Ishikawa (cell line): ENCODE data around the gene PTPRA.

Experiments
- CEBPB ChIP-seq: IDR thresholded peaks from 2 replicates; pipeline ENCODE4 v1.6.1; 2012
- EGR1 ChIP-seq: IDR thresholded peaks from 2 replicates; pipeline ENCODE4 v1.6.1; 2012
- EP300 ChIP-seq: IDR thresholded peaks from 2 replicates; pipeline ENCODE4 v1.6.1; 2012; ENCODE audit warnings: borderline replicate concordance
- RAD21 ChIP-seq: IDR thresholded peaks from 2 replicates; pipeline ENCODE4 v1.6.1; 2012; ENCODE audit warnings: low read depth
- TAF1 ChIP-seq: IDR thresholded peaks from 2 replicates; pipeline ENCODE4 v1.6.1; 2012; ENCODE audit warnings: low read depth, mild to moderate bottlenecking
- TEAD4 ChIP-seq: IDR thresholded peaks from 2 replicates; pipeline ENCODE4 v1.6.1; 2012
- ZBTB7A ChIP-seq: IDR thresholded peaks from 2 replicates; pipeline ENCODE4 v1.6.1; 2012; ENCODE audit warnings: low read depth
- TF ChIP-seq, protein P1 (sequence below): IDR thresholded peaks from 2 replicates; pipeline ENCODE4 v1.6.1; 2012
- TF ChIP-seq, protein P2 (sequence below): IDR thresholded peaks from 2 replicates; pipeline ENCODE4 v1.6.1; 2012; ENCODE audit warnings: low read depth, mild to moderate bottlenecking
- TF ChIP-seq, protein P3 (sequence below): IDR thresholded peaks from 2 replicates; pipeline ENCODE4 v1.6.1; 2012

DNA sequence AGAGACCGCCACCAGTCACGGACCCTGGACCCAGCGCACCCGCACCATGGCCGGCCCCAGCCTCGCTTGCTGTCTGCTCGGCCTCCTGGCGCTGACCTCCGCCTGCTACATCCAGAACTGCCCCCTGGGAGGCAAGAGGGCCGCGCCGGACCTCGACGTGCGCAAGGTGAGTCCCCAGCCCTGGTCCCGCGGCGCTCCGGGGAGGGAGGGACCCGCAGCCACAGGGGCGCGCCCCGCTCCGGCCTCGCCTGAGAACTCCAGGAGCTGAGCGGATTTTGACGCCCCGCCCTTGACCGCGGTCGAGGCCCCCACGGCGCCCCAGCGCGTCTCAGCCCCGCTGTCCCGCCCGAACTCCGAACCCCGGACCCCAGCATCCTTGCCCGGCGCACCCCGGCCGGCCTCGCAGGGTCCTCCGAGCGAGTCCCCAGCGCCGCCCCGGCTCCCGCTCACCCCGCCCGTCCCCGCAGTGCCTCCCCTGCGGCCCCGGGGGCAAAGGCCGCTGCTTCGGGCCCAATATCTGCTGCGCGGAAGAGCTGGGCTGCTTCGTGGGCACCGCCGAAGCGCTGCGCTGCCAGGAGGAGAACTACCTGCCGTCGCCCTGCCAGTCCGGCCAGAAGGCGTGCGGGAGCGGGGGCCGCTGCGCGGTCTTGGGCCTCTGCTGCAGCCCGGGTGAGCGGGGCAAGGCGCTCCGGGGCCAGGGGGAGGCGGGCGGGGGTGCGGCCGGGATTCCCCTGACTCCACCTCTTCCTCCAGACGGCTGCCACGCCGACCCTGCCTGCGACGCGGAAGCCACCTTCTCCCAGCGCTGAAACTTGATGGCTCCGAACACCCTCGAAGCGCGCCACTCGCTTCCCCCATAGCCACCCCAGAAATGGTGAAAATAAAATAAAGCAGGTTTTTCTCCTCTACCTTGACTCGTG, 198.6 kb downstream of the PTPRA start, which contains the start of gene OXT:
- no peak for TF ChIP-seq EP300
- TF ChIP-seq TEAD4 = no peak
- no peak for TF ChIP-seq CEBPB
- TF ChIP-seq, protein P1, sequence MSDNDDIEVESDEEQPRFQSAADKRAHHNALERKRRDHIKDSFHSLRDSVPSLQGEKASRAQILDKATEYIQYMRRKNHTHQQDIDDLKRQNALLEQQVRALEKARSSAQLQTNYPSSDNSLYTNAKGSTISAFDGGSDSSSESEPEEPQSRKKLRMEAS = no peak
- TF ChIP-seq, protein P2, sequence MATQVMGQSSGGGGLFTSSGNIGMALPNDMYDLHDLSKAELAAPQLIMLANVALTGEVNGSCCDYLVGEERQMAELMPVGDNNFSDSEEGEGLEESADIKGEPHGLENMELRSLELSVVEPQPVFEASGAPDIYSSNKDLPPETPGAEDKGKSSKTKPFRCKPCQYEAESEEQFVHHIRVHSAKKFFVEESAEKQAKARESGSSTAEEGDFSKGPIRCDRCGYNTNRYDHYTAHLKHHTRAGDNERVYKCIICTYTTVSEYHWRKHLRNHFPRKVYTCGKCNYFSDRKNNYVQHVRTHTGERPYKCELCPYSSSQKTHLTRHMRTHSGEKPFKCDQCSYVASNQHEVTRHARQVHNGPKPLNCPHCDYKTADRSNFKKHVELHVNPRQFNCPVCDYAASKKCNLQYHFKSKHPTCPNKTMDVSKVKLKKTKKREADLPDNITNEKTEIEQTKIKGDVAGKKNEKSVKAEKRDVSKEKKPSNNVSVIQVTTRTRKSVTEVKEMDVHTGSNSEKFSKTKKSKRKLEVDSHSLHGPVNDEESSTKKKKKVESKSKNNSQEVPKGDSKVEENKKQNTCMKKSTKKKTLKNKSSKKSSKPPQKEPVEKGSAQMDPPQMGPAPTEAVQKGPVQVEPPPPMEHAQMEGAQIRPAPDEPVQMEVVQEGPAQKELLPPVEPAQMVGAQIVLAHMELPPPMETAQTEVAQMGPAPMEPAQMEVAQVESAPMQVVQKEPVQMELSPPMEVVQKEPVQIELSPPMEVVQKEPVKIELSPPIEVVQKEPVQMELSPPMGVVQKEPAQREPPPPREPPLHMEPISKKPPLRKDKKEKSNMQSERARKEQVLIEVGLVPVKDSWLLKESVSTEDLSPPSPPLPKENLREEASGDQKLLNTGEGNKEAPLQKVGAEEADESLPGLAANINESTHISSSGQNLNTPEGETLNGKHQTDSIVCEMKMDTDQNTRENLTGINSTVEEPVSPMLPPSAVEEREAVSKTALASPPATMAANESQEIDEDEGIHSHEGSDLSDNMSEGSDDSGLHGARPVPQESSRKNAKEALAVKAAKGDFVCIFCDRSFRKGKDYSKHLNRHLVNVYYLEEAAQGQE = no peak
- TF ChIP-seq TAF1 = no peak
- no peak for TF ChIP-seq ZBTB7A
- TF ChIP-seq, protein P3, sequence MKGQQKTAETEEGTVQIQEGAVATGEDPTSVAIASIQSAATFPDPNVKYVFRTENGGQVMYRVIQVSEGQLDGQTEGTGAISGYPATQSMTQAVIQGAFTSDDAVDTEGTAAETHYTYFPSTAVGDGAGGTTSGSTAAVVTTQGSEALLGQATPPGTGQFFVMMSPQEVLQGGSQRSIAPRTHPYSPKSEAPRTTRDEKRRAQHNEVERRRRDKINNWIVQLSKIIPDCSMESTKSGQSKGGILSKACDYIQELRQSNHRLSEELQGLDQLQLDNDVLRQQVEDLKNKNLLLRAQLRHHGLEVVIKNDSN = no peak
- TF ChIP-seq EGR1 = no peak
- TF ChIP-seq RAD21 = no peak
